Ishikawa (cell line): Measurements from ENCODE around the gene TBXAS1.

Experiments used
- EP300 ChIP-seq: IDR thresholded peaks from 2 replicates; pipeline ENCODE4 v1.6.1; 2012; ENCODE audit warnings: borderline replicate concordance
- TAF1 ChIP-seq: IDR thresholded peaks from 2 replicates; pipeline ENCODE4 v1.6.1; 2012; ENCODE audit warnings: low read depth, mild to moderate bottlenecking
- TEAD4 ChIP-seq: IDR thresholded peaks from 2 replicates; pipeline ENCODE4 v1.6.1; 2012
- TF ChIP-seq, protein P1 (sequence below): IDR thresholded peaks from 2 replicates; pipeline ENCODE4 v1.6.1; 2012

DNA sequence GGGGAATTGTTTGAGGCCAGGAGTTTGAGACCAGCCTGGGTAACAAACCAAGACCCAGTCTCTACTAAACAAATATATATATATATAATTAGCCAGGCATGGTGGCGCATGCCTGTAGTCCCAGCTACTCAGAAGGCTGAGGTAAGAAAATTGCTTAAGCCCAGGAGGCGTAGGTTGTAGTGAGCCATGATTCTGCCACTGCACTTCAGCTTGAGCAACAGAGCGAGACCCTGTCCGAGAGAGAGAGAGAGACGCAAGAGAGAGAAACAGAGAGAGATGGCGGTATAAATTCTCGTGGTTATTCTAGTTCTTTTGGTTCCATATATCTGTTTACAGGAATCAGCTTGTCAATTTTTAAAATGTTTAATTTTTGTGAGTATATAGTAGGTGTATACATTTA lies 94.0 kb downstream of the TBXAS1 start:
- TF ChIP-seq, protein P1, sequence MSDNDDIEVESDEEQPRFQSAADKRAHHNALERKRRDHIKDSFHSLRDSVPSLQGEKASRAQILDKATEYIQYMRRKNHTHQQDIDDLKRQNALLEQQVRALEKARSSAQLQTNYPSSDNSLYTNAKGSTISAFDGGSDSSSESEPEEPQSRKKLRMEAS, result no peak
- TF ChIP-seq TAF1 (no peak), TEAD4 (no peak), EP300 (no peak)
